Activated CD8-positive, alpha-beta memory T cell treated with anti-CD3 and anti-CD28 coated beads, Interleukin-2, amount 50 U/mL, for 1 hour (primary cell): ENCODE measurements around the gene HCFC1R1.

Experiments used
- DNase-seq: peaks from one replicate; pipeline ENCODE4 v3.0.0-alpha.2; 2020; ENCODE audit errors: extremely low read depth

Gene HCFC1R1

DNA sequence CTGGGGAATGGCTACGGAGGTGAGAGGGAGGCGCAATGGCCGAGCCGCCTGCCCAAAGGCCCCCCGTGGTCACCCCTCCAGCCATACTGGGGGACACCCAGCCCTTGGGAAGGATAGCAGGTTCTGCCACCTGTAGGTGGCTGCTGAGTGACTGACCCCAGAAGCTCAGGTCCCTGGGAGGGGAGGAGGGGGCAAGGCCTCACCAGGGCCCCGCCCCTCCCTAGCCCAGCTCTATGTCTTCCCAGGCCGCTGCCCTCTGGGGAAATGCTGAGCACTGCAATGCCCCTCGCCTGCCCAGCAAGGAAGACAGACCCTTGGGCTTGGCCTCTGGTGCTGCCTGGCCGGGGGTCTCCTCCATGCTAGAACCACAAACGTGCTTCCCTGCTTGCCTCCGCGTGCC is 22.4 kb downstream of the HCFC1R1 start:
- no peak for DNase-seq

DNA sequence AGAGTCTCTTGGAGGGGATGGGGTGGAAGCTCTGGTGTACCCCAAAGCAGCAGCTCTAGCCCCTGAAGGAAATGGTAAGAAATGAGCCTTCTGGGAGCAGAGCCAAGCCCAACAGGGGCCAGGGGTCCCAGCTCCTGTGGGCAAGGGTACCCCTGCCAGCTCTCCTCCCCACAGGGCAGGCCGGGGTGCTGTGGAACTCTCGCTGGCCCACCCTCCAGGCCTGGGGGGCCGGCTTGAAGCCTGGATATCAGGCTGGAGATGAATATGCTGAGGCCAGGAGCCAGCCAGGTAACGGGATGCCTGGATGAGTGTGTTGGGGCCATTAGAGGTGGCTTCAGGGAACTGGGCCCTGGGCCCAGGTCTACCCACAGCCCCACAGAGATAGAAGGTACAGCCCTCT is 23.2 kb downstream of the HCFC1R1 start:
- DNase-seq: no peak

DNA sequence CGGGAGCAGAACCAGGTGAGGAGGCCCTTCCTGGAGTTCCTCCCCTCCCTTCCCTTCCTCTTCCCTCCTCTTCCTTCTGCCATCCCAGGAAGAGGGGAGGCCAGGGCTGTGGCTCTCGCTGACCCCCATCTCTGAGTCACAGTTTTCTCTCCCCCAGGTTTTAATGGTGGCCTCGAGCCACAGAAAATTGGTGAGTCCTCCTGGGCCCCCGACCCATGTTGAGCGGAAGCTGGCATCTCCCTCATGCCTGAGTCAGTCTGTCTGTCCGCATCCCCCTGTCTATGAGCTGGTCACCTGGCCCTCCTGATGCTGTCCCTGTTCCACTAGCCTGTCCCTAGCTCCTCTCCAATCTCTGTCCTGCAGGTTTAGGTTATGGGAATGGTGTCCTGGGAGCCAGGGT is 23.8 kb downstream of the HCFC1R1 start:
- DNase-seq: no peak

DNA sequence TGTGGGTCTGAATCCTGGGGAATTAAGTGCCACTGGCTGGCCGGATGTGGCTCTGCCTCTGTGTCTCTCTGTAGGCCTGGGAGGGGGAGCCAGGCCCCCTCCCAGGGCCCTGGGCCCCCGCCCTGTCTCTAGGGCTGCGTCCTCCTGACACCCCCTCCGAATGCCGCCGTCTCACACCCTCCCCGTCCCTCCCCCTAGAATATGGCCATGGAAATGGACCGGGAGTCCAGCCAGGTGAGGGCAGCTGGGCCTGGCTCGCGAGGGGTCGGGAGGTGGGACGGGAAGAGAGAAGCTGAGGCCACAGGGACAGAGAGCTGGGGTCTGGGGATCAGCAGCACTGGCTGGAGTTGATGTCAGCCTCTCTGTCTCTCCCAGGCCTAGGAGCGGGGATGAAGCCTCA is 27.4 kb downstream of the HCFC1R1 start:
- no peak for DNase-seq

DNA sequence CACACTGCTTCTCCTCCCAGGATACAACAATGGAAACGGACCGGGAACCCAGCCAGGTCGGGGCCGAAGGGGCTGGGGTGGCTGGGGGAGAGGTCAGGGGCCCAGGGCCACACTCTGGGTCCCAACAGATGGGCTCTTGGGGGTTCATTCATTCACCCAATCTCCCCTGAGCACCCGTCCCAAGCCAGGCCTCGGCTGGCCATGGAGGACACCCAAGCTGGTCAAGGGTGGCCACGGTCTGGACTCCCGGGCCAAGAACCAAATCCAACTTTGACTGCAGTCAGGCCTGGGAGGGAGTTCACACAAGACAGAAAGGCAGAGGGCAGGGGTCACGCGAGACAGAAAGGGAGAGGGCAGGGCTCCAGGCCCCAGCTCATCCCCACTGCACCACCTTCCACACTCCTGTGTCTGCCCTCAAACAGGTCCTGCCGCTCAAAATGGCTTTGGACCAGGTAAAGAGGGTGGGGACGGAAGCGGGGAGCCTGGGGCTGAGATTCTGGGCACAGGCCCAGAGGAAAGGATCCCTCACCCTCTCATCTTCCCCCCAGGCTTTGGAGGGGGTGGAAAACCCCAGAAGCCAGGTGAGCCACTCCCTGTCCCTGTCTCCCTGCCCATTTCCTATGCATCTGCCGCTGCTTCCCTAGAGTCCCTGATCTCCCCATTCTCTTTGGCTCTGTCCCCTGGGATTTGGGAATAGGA is 31.2 kb downstream of the HCFC1R1 start:
- DNase-seq: no peak

DNA sequence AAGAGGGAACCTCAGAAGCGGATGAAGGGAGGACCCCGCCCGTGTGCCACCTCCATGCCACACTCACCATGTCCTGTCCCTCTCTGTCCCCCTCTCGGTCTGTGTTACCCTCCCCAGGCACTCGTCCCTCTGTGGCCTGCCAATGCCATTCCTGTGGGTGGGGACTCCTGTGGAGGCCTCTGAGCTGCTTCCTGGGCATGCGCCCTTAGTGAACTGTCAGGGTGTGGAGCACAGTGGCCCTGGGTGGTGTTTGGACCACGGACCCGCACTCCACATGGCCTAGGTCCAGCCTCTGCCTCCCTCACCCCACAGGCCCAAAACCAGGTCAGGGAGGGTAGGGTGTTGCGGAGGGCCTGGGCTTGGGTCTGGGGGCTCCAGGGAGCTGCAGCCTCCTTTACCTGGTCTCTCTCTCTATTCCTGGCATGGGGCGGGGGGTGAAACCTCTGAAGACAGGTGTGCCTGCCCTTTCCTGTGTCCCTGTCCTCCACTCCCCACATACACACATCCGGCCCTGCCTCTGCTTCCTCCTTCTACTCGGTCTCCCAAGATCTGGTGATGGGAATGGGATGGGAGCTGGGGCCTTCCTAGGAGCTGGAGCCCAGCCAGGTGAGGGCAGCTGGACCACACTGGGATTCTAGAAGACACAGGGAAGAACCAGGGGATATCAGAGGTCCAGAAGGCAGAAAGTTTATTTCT is 32.0 kb downstream of the HCFC1R1 start:
- DNase-seq: no peak

DNA sequence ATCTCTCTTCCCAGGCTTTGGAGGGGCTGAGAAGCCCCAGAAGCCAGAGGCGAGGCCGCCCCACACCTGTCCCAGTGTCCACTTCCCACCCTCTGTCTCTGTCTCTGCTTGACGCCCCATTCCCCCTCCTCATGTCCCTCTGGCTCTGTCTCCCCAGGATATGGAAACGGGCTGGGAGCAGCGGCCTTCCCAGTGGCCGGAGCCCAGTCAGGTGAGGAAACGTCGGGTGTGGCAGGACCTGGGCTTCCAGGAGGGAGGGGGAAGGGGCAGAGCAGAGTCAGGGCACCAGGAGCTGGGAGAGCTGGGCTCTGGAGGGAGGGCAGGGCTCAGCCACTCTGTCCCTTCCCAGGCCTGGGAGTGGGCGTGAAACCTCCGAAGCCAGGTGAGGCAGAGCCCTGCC is 32.9 kb downstream of the HCFC1R1 start:
- DNase-seq: no peak

DNA sequence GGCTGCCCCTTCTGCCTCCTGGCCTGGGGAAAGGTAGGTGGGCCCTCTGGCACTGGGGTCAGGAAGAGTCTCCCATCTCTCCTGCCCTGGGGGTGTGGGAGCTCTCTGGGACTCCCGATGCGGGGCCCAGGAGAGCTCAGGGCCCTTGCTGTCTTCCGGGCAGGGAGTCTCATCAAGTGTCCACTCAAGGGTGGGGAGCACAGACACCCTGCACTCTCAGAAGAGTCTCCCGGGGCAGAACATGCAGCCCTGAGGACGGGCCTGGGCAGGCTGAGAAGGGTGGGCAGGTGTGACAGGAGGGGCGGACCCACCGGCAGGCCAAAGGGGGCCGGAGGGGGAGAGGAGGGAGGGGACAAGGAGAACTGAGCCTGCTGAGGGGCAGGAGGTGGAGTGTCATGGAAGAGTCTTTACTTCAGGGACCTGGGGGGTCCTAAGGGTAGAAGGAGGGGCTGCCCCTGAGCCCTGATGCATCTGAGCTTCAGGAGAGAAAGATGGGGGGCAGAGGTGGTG is 35.1 kb downstream of the HCFC1R1 start:
- DNase-seq: no peak

DNA sequence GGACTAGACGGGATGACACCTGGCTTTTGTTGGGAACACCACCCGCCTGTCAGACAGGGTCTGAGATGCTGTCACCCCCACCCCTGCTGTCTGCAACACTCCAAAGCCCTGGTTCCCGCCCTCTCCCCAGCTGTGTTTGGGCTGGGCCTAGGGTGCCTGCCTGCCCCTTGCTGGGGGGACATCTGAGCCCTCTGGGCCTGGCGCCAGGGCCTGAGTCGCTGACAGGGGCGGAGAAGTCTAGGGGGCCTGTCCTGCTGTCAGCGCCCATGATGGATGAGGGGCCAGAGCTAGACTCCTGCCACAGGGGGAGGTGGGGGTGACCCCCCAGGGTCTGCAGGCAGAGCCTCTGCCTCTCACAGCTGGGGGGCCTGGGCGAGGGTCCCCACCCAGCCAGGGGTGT is 35.9 kb downstream of the HCFC1R1 start:
- DNase-seq: no peak

DNA sequence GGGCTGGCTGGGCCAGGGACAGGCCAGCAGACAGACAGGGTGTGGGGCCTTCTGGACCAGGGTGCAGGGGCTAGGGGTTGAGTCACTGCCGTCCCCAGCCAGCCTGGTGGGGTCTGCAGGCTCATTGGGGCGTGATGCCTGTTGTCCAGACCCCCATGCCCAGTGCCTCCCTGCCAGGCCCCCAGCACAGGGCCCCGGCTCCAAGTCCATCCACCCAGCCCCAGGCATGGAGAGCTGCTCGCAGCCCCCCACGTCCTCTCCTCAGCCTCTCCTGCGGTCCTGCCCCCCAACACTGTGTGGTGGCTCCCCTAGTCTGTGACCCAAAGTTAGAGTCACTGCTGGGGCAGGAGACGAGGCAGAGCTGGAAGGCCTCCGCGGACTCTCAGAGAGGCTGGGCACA is 36.5 kb downstream of the HCFC1R1 start:
- DNase-seq: no peak

DNA sequence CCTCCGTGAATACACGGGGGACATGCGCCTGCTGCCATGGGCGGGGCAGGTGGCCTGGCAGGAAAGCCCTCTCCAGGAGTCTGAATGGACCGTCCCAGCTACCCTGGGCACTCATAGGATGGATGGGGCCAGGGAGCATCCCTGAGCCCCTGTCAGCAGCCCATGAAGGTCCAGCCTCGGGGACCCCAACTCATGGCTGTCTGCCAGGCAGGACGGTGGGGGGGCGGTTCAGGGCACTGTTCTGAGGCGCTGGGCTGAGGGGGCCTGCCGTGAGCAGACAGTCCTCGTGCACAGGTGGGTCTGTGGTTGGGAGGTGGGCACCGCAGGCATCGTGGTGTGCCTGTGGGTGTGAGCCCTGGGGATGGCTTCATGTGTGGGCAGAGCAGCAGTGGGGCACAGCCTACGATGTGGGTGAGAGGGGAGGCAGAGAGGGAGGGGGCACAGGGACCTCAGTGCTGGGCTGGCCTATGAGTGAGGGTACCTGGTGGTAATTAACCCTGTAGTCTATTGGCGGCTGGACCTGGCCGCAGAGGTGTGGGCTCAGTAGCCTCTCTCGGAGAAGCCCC is 37.0 kb downstream of the HCFC1R1 start:
- DNase-seq: no peak

DNA sequence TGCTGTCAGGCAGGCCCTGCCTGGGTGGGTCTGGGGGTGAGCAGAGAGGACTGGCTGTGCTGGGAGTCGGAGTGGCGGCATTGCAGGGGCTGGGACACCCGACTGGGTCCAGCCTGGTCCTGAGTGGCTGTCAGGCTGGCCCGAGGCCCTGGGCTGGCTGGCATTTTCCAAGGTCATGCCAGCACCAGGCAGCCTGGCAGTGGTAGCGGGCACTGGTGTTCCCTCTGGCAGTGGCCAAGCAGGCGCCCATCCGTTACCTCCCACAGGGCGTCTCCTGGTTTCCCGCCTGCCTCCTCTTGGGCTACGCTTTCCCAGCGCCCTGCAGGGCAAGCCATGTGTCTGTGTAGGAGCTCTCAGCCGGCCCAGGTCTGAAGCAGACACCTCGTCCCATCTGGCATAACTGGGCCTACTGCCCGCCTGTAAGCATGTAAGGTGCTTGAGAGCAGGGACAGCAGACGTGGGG is 37.8 kb downstream of the HCFC1R1 start:
- DNase-seq: no peak

DNA sequence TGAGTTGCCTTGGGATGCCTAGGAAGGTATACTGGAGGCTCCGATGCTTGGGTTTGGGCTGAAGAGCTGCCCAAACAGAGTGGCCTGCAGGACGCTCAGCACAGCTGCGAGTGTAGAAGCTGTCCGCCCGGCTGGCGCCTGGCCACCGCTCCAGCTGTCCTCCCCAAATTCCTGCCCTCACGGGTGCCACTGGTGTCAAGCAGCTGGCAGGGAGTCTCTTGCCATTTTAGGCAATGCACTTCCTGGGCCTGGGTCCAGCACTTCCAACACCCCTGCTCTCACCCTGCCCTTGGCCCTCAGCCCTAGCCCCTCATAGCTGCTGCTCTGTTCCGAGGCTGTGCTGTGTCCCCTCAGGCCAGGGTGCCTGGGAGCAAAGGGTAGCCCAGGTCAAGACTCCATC is 38.3 kb downstream of the HCFC1R1 start:
- no peak for DNase-seq

DNA sequence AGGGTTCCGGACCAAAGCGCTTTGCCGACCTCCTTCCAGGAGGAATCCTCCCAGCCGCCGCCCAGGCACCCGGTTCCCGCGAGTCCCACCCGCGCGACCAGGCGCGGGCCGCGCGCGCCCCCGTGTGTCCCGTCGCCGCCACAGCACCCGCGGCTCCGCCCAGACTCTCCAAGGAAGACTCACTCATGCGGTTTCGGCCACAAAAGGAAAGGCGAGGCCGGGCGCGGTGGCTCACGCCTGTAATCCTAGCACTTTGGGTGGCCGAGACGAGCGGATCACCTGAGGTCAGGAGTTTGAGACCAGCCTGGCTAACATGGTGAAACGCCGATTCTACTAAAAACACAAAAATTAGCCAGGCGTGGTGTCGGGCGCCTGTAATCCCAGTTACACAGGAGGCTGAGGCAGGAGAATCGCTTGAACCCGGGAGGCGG is 40.0 kb downstream of the HCFC1R1 start:
- DNase-seq: no peak

DNA sequence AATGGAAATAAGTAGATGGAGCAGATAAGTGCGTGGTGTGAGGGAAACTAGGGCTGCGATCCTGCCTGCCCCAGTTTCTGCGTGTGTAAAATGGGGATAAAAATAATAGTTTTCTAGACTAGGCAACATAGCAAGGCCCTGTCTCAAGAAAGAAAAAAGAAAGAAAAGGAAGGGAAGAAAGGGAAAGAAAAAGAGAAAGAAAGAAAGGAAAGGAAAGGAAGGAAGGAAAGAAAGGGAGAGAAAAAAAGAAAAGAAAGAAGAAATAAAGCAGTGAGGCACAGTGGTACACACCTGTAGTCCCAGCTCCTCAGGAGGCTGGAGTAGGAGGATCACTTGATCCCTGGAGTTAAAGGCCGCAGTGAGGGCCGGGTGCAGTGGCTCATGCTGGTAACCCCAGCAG is 41.3 kb downstream of the HCFC1R1 start:
- no peak for DNase-seq

DNA sequence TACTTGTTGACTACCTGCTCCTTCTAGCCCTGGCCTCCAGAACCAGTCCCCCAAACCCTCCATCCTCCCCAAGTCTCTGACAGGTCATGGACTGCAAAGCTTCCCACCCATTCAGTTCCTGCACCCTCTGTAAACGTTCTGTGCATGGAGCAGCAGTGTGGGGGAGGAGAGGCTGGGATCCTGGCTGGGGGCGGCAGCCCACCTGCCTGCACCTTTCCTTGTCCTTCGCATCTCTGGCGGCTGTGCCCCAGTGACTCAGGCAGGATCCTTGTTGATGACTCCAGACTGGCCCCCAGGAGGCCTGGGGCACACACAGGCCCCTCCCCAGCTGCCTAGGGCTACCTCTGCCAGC is 41.9 kb downstream of the HCFC1R1 start:
- DNase-seq: no peak

DNA sequence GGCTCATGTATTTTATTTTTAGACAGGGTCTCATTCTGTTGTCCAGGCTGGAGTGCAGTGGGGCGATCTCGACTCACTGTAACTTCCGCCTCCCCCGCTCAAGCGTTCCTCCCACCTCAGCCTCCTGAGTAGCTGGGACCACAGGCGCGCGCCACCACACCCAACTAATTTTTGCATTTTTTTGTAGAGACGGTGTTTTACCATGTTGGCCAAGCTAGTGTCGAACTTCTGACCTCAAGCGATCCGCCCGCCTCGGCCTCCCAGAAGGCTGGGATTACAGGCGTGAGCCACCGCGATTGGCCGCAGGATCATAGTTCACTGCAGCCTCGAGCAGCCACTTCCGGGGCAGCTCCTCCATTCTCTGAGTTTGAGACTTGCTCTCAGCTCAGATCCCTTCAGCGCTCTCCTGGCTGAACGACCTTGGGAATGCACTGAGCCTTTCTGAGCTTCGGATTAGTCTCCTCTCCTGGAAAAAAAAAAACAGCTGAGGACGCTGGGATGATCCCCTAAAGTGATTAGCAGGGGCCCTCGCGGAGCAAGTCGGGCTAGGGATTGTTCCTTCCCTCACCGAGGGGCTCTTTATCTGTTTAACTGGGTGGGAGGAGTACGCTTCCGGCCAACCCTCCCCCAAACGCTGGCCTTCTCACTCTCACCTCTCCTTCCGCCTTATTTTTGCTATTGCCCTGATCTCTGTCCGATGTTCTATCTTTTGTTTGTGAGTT is 42.4 kb downstream of the HCFC1R1 start:
- DNase-seq: no peak

DNA sequence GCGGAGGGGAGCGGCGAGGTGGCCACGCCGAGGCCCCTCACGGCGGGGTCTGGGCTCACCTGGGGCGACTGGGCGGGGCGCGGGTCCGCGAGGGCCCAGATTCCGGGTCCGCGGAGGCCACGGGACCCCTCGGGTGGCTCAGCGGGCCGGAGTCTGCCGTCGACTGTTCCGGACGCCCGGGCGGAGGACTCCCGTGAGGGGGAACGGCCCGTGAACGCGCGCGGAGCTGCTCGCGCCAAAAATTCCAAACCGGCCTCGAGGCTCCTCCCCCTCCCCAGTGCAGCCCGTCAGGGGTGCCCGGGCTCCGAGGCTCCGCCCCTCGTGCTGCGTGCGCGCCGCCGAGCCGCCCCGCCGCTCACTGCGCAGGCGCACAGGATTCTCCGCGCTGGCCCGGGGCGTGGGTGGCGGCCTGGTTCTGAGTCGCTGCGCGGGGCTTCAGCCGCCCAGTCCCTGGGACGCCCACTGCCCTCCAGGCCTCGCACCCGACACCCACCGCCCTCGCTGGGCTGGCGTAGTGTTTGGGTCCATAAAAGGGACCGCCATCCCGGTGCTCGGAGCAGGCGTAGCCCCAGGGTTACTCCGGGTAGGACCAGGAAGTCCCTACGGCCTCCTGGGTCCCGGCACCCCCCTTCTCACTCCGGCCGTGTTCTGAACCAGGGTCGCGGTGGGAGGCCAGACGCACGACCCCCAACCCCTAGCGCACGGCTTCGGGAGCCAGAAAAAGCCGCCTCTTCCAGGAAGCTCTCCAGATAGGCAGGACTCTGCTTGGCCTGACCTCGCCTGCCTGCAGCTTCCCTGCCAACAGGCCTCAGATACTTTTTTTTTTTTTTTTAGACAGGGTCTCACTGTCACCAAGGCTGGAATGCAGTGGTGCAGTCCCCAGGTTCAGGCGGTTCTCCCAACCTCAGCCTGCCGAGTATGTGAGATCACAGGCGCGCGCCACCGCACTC is 43.2 kb downstream of the HCFC1R1 start, which contains the start of gene PKMYT1:
PKMYT1 (minus strand) TSS at position 220 of the 950 bp plus-strand sequence. CDS start 789 bp downstream, outside the sequence.
- peak; percentile 73 for DNase-seq

DNA sequence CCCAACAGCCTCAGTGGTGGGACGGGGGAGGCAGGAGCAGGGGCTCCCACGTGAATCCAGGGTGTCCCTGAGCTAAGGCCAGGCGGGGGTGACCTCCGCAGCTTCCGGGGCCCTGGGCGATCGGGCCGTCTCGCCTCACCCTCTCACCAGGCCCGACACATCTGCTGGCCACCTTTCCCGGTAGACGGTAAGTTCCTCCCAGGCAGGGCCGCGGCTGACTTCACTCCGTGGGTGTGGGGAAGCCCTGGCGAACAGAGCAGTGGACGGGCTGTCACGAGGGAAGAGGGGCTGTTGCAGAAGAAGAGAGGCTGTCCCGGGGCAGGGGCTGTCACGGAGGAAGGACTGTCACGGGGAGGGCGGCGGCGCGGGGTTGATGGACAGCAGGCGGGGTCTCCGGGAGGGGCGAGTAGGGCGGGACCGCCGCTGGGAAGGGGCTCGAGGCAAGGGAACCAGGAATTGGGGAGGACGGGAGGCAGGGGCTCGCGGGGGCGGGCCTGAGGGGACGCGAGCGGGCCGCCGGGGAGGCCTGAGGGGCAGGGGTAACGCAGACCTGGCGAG is 44.0 kb downstream of the HCFC1R1 start:
- no peak for DNase-seq

DNA sequence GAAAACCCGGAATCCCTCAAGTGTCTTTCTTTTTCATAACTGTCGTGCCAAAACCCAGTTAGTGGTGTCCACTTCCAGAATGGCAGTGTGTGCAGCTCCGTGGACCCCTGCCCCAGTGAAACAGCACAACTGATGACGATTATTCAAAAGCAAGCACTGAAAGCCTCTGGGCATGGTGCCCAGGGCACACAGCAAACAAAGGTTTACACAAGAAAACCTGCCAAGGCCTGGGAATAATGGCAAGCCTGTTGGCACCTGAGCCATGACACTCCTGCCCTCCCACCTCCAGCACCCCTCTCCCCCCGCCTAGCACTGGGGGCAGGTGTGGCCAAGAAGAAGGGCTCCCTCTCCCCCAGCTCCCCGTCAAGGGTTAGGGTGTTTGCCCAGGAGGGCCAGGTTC is 46.3 kb downstream of the HCFC1R1 start:
- no peak for DNase-seq

DNA sequence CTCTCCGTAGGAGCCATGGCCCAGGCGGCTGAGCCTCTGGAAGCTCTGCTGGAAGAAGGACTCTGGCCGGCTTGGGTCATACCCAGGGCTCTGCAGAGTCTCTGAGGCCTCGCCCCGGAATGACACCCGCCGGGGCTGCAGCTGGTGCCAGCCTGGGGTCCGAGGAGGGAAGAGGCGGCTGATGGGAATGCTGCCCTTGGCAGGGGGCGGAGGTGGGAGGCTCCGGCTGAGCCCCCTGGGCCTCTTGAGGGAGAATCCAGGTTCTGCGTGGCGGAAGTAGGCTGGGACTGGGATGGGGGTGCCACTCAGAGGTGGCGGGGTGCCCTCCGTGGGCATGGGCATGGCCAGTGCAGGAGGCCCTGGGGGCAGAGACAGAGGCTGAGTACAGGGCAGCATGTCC is 47.1 kb downstream of the HCFC1R1 start:
- DNase-seq: no peak
